ENCODE data around the gene ODAD4. TPM values are rescaled to one million over a fixed set of nuclear protein-coding genes. Genes with fewer than 3 reads are reported as not detected.

ODAD4 gene
- total and polyA plus RNA-seq, 2 of the 8 experiments (the other 6 are each of a cell fraction or from before 2014, with no cell fraction given) = 0.48 to 1.3 TPM

DNA sequence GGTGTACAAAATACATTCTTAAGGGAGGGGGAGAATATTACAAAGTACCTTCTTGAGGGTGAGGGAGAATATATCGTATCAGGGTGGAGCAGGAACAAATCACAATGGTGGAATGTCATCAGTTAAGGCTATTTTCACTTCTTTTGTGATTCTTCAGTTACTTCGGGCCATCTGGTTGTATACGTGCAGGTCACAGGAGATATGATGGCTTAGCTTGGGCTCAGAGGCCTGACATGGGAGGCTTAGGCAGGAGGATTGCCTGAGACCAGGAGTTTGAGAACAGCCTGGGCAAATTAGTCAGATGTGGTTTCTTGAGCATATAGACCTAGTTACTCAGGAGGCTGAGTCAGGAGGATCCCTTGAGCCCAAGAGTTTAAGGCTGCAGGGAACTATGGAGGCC is 13.1 kb downstream of the ODAD4 start:
- H3K4me1 ChIP-seq (replicated peaks in 1 of 4; ENCODE audit: control insufficient read depth in 3 of 4, insufficient read depth in 4 of 4, low read length in 3 of 4) = no peaks in the 10 kb centered on the region
- H4K20me1 ChIP-seq (replicated peaks in 1 of 2; ENCODE audit: control insufficient read depth in 1 of 2, insufficient read depth in 2 of 2, low read length in 2 of 2) = no peaks in the 10 kb centered on the region
- no peak overlapping the region for H3K14ac ChIP-seq (ENCODE audit: insufficient read length)
- H3K56ac ChIP-seq (replicated peaks; ENCODE audit: insufficient read length, low read depth, low read length) = no peak overlapping the region
- no peaks in the 10 kb centered on the region for H3K36me3 ChIP-seq (ENCODE audit: control insufficient read depth in 2 of 4, insufficient read depth in 4 of 4, low read length in 3 of 4)
- H3K18ac ChIP-seq (ENCODE audit: extremely low read depth, low read length) = no peak overlapping the region
- H3K4me2 ChIP-seq (ENCODE audit: insufficient read depth in 1 of 2, low read depth in 2 of 2, low read length in 2 of 2) = no peak overlapping the region
- no peak overlapping the region for H3K4ac ChIP-seq (replicated peaks; ENCODE audit: insufficient read length, low read depth, low read length)
- no peak overlapping the region for H2BK5ac ChIP-seq (ENCODE audit: low read depth, low read length)
- DNase-seq (ENCODE audit: low read depth in 1 of 2, low spot score in 2 of 2) (no peak), FAIRE-seq (no peak)
- no peak overlapping the region for H3K9ac ChIP-seq (replicated peaks in 1 of 4; ENCODE audit: extremely low read depth in 1 of 4, low read depth in 3 of 4, low read length in 3 of 4)
- H2BK12ac ChIP-seq (ENCODE audit: low read depth, low read length) = no peak overlapping the region
- H3K79me1 ChIP-seq (ENCODE audit: low read depth, low read length) = no peaks in the 10 kb centered on the region
- no peak overlapping the region for H2AFZ ChIP-seq (ENCODE audit: low read length)
- 96% methylated on average over 3 of the region's 3 CpGs; no CpG with 5 or more reads in 1 of the 2 experiments for WGBS, 2 experiments (ENCODE audit: extremely low coverage in 1 of 2, insufficient coverage in 1 of 2, insufficient read length in 1 of 2, insufficient replicate concordance in 2 of 2, low coverage in 1 of 2, low lambda C conversion rate in 2 of 2, missing lambda C conversion rate in 1 of 2)
- ChIA-PET POLR2A (ENCODE audit: partially characterized antibody) (interaction anchor here (0.7 to 1.2 kb wide), 2 partner anchors 8 to 148 kb away, joined by 3 read pairs; no protein-coding TSS in a partner anchor), CTCF (ENCODE audit: partially characterized antibody) (interaction anchor here (0.6 kb wide), 1 partner anchor 1283 kb away, joined by 3 read pairs; no protein-coding TSS in a partner anchor)
- no peak overlapping the region for H2BK120ac ChIP-seq (replicated peaks; ENCODE audit: low read depth, low read length)
- H3K9me3 ChIP-seq (ENCODE audit: insufficient read depth in 2 of 2, low read depth in 1 of 2, low read length in 1 of 2) = no peaks in the 10 kb centered on the region
- no peaks in the 10 kb centered on the region for H3K27me3 ChIP-seq (replicated peaks in 1 of 4; ENCODE audit: control insufficient read depth in 3 of 4, extremely low read depth in 1 of 4, insufficient read depth in 3 of 4, low read length in 3 of 4)
- H2BK15ac ChIP-seq (ENCODE audit: low read length) = no peak overlapping the region
- H4K8ac ChIP-seq (ENCODE audit: extremely low read depth, insufficient read depth, low read length) = no peak overlapping the region
- no peak overlapping the region for H2AK5ac ChIP-seq (ENCODE audit: low read depth, low read length)
- no peak overlapping the region for H3K27ac ChIP-seq (ENCODE audit: low read depth, low read length)
- no peak overlapping the region for H3K23ac ChIP-seq (ENCODE audit: insufficient read length)
- H3K23me2 ChIP-seq (ENCODE audit: low read depth, low read length) = 0 out of 2 replicates have a peak, but pooled peaks cover 2% of the 10 kb centered on the region
- no peak overlapping the region for H3K4me3 ChIP-seq (ENCODE audit: extremely low read depth in 1 of 4, insufficient read depth in 2 of 4, low read depth in 3 of 4, low read length in 4 of 4)
- H2BK20ac ChIP-seq (ENCODE audit: low read length) = no peak overlapping the region
- no peak overlapping the region for H4K91ac ChIP-seq (replicated peaks; ENCODE audit: insufficient read length, low read length)
- no peak overlapping the region for H4K5ac ChIP-seq (ENCODE audit: insufficient read length, low read depth, low read length)
- H3K79me2 ChIP-seq (ENCODE audit: control insufficient read depth in 1 of 2, insufficient read depth in 2 of 2, low read length in 2 of 2) = no peaks in the 10 kb centered on the region
- TF ChIP-seq, protein P1, sequence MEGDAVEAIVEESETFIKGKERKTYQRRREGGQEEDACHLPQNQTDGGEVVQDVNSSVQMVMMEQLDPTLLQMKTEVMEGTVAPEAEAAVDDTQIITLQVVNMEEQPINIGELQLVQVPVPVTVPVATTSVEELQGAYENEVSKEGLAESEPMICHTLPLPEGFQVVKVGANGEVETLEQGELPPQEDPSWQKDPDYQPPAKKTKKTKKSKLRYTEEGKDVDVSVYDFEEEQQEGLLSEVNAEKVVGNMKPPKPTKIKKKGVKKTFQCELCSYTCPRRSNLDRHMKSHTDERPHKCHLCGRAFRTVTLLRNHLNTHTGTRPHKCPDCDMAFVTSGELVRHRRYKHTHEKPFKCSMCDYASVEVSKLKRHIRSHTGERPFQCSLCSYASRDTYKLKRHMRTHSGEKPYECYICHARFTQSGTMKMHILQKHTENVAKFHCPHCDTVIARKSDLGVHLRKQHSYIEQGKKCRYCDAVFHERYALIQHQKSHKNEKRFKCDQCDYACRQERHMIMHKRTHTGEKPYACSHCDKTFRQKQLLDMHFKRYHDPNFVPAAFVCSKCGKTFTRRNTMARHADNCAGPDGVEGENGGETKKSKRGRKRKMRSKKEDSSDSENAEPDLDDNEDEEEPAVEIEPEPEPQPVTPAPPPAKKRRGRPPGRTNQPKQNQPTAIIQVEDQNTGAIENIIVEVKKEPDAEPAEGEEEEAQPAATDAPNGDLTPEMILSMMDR (IDR thresholded peaks at IDR 0.05; ENCODE audit: control extremely low read depth in 1 of 3, insufficient read depth in 1 of 3, low read depth in 1 of 3, low read length in 3 of 3) = no peak
- no peak for TF ChIP-seq EZH2 (IDR thresholded peaks at IDR 0.05; ENCODE audit: low read depth, low read length, severe bottlenecking)
- no peak for TF ChIP-seq MAX (IDR thresholded peaks at IDR 0.05)
- TF ChIP-seq, protein P2, sequence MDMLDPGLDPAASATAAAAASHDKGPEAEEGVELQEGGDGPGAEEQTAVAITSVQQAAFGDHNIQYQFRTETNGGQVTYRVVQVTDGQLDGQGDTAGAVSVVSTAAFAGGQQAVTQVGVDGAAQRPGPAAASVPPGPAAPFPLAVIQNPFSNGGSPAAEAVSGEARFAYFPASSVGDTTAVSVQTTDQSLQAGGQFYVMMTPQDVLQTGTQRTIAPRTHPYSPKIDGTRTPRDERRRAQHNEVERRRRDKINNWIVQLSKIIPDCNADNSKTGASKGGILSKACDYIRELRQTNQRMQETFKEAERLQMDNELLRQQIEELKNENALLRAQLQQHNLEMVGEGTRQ (IDR thresholded peaks at IDR 0.05; ENCODE audit: low read length) = no peak
- TF ChIP-seq POU5F1 (IDR thresholded peaks at IDR 0.05; ENCODE audit: low read depth, low read length) = no peak
- no peak for TF ChIP-seq SIN3A (conservative IDR thresholded peaks at IDR 0.05 in 1 of 2, IDR thresholded peaks at IDR 0.05 in 1 of 2; ENCODE audit: low read depth in 1 of 2, low read length in 2 of 2)
- no peak for TF ChIP-seq FOSL1 (IDR thresholded peaks at IDR 0.05; ENCODE audit: insufficient read depth, low read depth, low read length)
- TF ChIP-seq RAD21 (IDR thresholded peaks at IDR 0.05 in 1 of 2, conservative IDR thresholded peaks at IDR 0.05 in 1 of 2; ENCODE audit: low read depth in 2 of 2, low read length in 2 of 2) = no peak
- TF ChIP-seq TAF7 (optimal IDR thresholded peaks at IDR 0.05; ENCODE audit: borderline replicate concordance, low read depth, low read length) = no peak

Data from H1 (cell line).